ENCODE results near the gene TBXAS1.

TBXAS1 gene

GRCh38 chr7:139949629-139950028 is 120.6 kb downstream of the TBXAS1 start:
- DNase-seq = no peak

- no peak for DNase-seq
These were observed 121.9 kb downstream of the TBXAS1 start for GRCh38 chr7:139950881-139951525.

GRCh38 chr7:139953229-139953628 is 124.2 kb downstream of the TBXAS1 start:
- DNase-seq = no peak

- no peak for DNase-seq
These were observed 126.2 kb downstream of the TBXAS1 start for GRCh38 chr7:139955109-139955820.

- DNase-seq = no peak
These were observed 129.7 kb downstream of the TBXAS1 start for GRCh38 chr7:139958599-139959284.

- DNase-seq = no peak
These were observed 130.2 kb downstream of the TBXAS1 start for GRCh38 chr7:139959285-139959628.

GRCh38 chr7:139959718-139960117 is 130.7 kb downstream of the TBXAS1 start:
- DNase-seq = no peak

- DNase-seq = no peak
These were observed 131.1 kb downstream of the TBXAS1 start for GRCh38 chr7:139960157-139960556.

- DNase-seq = no peak
These were observed 137.0 kb downstream of the TBXAS1 start for GRCh38 chr7:139965942-139966628.

GRCh38 chr7:139966949-139967348 is 137.9 kb downstream of the TBXAS1 start:
- no peak for DNase-seq

- DNase-seq = no peak
These were observed 139.9 kb downstream of the TBXAS1 start for GRCh38 chr7:139968931-139969330.

- no peak for DNase-seq
These were observed 143.0 kb downstream of the TBXAS1 start for GRCh38 chr7:139972029-139972428.

- no peak for DNase-seq
These were observed 144.3 kb downstream of the TBXAS1 start for GRCh38 chr7:139973101-139974050.

- no peak for DNase-seq
These were observed 145.2 kb downstream of the TBXAS1 start for GRCh38 chr7:139974179-139974811.

- no peak for DNase-seq
These were observed 147.2 kb downstream of the TBXAS1 start for GRCh38 chr7:139976055-139976837.

GRCh38 chr7:139976838-139977656 is 148.0 kb downstream of the TBXAS1 start:
- no peak for DNase-seq

- DNase-seq = no peak
These were observed 152.4 kb downstream of the TBXAS1 start for GRCh38 chr7:139981511-139981895.

- DNase-seq = no peak
These were observed 154.2 kb downstream of the TBXAS1 start for GRCh38 chr7:139982927-139983920.
